ENCODE results near the gene APOL6.
"Not testable (repeated sequence)": the region's sequence is repeated elsewhere in the genome, so short reads cannot be mapped to it uniquely, and the experiment has no call there.

The APOL6 gene

DNA sequence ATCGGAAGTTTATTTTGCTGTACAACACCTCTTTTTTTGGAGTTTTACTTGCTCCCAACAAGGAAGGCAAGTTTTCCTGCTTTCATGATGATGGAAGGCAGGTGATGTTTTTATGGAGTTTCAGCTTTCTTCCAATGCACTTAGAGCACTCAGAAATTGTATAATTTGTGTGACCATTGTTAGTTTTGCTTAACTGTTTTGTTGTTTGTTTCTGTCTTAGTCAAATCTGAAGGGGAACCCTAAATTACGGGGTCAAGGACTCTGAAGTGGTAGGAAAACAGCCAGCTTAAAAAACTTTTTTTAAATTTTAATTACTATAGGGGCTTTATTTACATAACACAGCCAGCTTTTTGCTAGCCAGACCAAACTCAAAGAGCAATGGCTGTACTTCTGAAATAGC lies 14.7 kb downstream of the APOL6 start:
- H3K9me3 ChIP-seq (ENCODE audit: control insufficient read depth, insufficient read depth, low read length) = peaks cover 34% of the 10 kb centered on the region
- H3K4me2 ChIP-seq (ENCODE audit: low read length) = peak overlapping the region; percentile 69
- H3K9me2 ChIP-seq (replicated peaks; ENCODE audit: control insufficient read depth, low read length) = no peaks in the 10 kb centered on the region

DNA sequence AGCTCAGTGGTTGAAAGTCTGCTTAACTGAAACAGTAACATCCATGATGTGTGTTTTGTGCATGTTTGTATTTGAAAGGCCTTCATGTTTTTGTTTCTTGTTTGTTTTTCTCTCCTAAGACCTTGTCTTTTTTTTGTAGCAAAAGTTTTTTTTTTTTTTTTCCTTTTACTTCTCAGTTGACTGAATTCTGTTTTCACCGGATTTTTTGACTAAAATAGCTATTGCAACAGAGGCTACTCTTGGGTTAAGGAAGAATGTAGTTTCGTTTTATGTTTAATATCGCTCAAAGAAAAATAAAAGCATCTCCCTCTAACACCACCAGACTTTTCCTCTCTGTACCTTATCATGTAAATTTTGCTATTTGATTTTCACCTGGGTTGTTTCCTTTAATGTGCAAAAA lies 15.1 kb downstream of the APOL6 start:
- Histone ChIP-seq H3F3A (ENCODE audit: control insufficient read depth, insufficient read depth) (peaks cover 27% of the 10 kb centered on the region), H3K4me3 (ENCODE audit: low read length) (peak overlapping the region; percentile 54), H3K9me2 (replicated peaks; ENCODE audit: control insufficient read depth, low read length) (no peaks in the 10 kb centered on the region), H3K9me3 (ENCODE audit: control insufficient read depth, insufficient read depth, low read length) (peaks cover 34% of the 10 kb centered on the region), H3K27me3 (ENCODE audit: control insufficient read depth, low read length) (no peaks in the 10 kb centered on the region), H3K4me1 (ENCODE audit: control insufficient read depth, low read length) (peaks cover 55% of the 10 kb centered on the region), H4K20me1 (ENCODE audit: control insufficient read depth, insufficient read depth, low read depth, low read length) (no peaks in the 10 kb centered on the region), H3K4me2 (ENCODE audit: low read length) (peak overlapping the region; percentile 69), H3K36me3 (ENCODE audit: control insufficient read depth, low read length) (peaks cover 66% of the 10 kb centered on the region), H3K27ac (ENCODE audit: low read depth, low read length) (peak overlapping the region; percentile 97), H3K79me2 (ENCODE audit: control insufficient read depth, low read length) (peaks cover 16% of the 10 kb centered on the region)
- no peak for TF ChIP-seq EZH2phosphoT487 (IDR thresholded peaks at IDR 0.05; ENCODE audit: borderline replicate concordance, low read length)
- TF ChIP-seq, protein P1, sequence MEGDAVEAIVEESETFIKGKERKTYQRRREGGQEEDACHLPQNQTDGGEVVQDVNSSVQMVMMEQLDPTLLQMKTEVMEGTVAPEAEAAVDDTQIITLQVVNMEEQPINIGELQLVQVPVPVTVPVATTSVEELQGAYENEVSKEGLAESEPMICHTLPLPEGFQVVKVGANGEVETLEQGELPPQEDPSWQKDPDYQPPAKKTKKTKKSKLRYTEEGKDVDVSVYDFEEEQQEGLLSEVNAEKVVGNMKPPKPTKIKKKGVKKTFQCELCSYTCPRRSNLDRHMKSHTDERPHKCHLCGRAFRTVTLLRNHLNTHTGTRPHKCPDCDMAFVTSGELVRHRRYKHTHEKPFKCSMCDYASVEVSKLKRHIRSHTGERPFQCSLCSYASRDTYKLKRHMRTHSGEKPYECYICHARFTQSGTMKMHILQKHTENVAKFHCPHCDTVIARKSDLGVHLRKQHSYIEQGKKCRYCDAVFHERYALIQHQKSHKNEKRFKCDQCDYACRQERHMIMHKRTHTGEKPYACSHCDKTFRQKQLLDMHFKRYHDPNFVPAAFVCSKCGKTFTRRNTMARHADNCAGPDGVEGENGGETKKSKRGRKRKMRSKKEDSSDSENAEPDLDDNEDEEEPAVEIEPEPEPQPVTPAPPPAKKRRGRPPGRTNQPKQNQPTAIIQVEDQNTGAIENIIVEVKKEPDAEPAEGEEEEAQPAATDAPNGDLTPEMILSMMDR (IDR thresholded peaks at IDR 0.05; ENCODE audit: low read depth, low read length, poor library complexity, severe bottlenecking) = no peak

More for the DNA sequence above, 14.7 kb downstream of the APOL6 start:
- Histone ChIP-seq H3K27ac (ENCODE audit: low read depth, low read length) (peak overlapping the region; percentile 97), H3K79me2 (ENCODE audit: control insufficient read depth, low read length) (peaks cover 16% of the 10 kb centered on the region), H3K27me3 (ENCODE audit: control insufficient read depth, low read length) (no peaks in the 10 kb centered on the region), H4K20me1 (ENCODE audit: control insufficient read depth, insufficient read depth, low read depth, low read length) (no peaks in the 10 kb centered on the region), H3K4me1 (ENCODE audit: control insufficient read depth, low read length) (peaks cover 55% of the 10 kb centered on the region), H3F3A (ENCODE audit: control insufficient read depth, insufficient read depth) (peaks cover 27% of the 10 kb centered on the region), H3K36me3 (ENCODE audit: control insufficient read depth, low read length) (peaks cover 70% of the 10 kb centered on the region), H3K4me3 (ENCODE audit: low read length) (peak overlapping the region; percentile 54)
- no peak for TF ChIP-seq EZH2phosphoT487 (IDR thresholded peaks at IDR 0.05; ENCODE audit: borderline replicate concordance, low read length)
- TF ChIP-seq, protein P1 (IDR thresholded peaks at IDR 0.05; ENCODE audit: low read depth, low read length, poor library complexity, severe bottlenecking) = no peak

DNA sequence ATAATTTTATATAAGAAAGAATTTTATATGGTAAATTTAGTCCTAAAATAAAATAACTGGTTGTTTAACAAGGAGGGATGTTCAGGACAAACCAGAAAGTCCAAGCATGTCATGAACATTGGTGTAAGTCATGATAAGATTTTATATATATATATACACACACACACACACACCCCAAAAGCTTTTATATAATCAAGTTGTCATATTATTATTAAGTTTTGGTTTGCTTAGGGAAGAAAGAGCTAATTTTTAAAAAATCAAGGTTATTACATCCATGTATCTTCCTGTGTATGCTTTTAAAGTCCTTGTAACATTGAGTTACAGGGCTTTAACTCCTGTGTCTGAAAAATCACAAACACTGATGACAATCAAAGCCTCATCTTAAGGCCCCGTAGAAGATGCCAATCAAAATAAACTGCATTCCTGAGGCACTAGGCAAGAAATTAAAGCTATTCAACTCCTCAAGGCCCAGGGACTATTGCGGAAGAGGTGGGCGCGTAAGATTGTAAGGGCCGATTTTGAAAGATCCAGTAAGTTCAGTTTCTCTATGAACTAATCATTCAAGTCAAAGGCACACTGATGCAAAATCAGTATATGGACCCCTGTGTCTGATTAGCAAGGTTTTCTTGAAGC lies 16.8 kb downstream of the APOL6 start:
- H3K27ac ChIP-seq (ENCODE audit: low read depth, low read length) = no peak overlapping the region
- H3K9me2 ChIP-seq (replicated peaks; ENCODE audit: control insufficient read depth, low read length) = no peaks in the 10 kb centered on the region
- H3F3A ChIP-seq (ENCODE audit: control insufficient read depth, insufficient read depth) = peaks cover 24% of the 10 kb centered on the region
- H3K4me3 ChIP-seq (ENCODE audit: low read length) = no peak overlapping the region
- no peaks in the 10 kb centered on the region for H3K27me3 ChIP-seq (ENCODE audit: control insufficient read depth, low read length)
- H3K9me3 ChIP-seq (ENCODE audit: control insufficient read depth, insufficient read depth, low read length) = peaks cover 24% of the 10 kb centered on the region
- no peak overlapping the region for H3K4me2 ChIP-seq (ENCODE audit: low read length)
- peaks cover 43% of the 10 kb centered on the region for H3K4me1 ChIP-seq (ENCODE audit: control insufficient read depth, low read length)
- peaks cover 16% of the 10 kb centered on the region for H3K79me2 ChIP-seq (ENCODE audit: control insufficient read depth, low read length)
- H4K20me1 ChIP-seq (ENCODE audit: control insufficient read depth, insufficient read depth, low read depth, low read length) = no peaks in the 10 kb centered on the region
- TF ChIP-seq, protein P1 (IDR thresholded peaks at IDR 0.05; ENCODE audit: low read depth, low read length, poor library complexity, severe bottlenecking) = no peak
- no peak for TF ChIP-seq EZH2phosphoT487 (IDR thresholded peaks at IDR 0.05; ENCODE audit: borderline replicate concordance, low read length)
- H3K36me3 ChIP-seq (ENCODE audit: control insufficient read depth, low read length) = peaks cover 49% of the 10 kb centered on the region

DNA sequence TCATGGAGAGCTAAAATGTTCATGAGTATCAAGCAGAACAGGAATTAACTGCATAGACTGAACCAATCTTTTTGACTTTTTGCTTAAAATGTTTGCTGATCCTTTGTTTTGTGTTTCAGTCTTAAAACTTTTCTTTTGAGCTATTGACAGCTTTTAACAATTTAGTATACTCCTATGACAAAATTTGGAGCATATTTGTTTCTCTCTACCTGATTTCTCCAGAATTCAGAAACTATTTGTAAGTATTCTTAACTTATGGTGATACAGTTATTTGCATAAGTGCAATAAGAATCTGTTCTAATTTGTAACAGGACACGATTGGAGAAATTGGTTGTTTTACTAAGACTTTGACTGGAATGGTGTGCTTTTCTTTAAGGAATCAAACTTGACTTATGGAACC lies 18.5 kb downstream of the APOL6 start:
- not testable (repeated sequence) for H3K9me2 ChIP-seq (replicated peaks; ENCODE audit: control insufficient read depth, low read length); H4K20me1 ChIP-seq (ENCODE audit: control insufficient read depth, insufficient read depth, low read depth, low read length); H3F3A ChIP-seq (ENCODE audit: control insufficient read depth, insufficient read depth); H3K27me3 ChIP-seq (ENCODE audit: control insufficient read depth, low read length); H3K27ac ChIP-seq (ENCODE audit: low read depth, low read length); H3K4me3 ChIP-seq (ENCODE audit: low read length); H3K4me2 ChIP-seq (ENCODE audit: low read length)
- Histone ChIP-seq H3K36me3 (ENCODE audit: control insufficient read depth, low read length) (peaks cover 37% of the 10 kb centered on the region), H3K79me2 (ENCODE audit: control insufficient read depth, low read length) (peaks cover 13% of the 10 kb centered on the region), H3K9me3 (ENCODE audit: control insufficient read depth, insufficient read depth, low read length) (peaks cover 21% of the 10 kb centered on the region), H3K4me1 (ENCODE audit: control insufficient read depth, low read length) (peaks cover 26% of the 10 kb centered on the region)
